Activated CD4-positive, alpha-beta T cell treated with anti-CD3 and anti-CD28 coated beads, Interleukin-10, Interleukin-2, amounts not matched to agents 100 ng/mL and 50 ng/mL, durations not matched to agents 16 hours and 8 hours (primary cell): ENCODE data around the gene PDHA1.

Experiments used
- DNase-seq: peaks from one replicate; pipeline ENCODE4 v3.0.0-alpha.2; 2020

PDHA1 gene

GRCh38 chrX:19343535-19344408 is at the start of gene PDHA1:
PDHA1 (plus strand) TSS chrX:19343927; CDS start chrX:19344038, 111 bp downstream.
- peak; percentile 95 for DNase-seq

- DNase-seq = no peak
Measured at GRCh38 chrX:19303256-19303880, 40.4 kb upstream of the PDHA1 start.

GRCh38 chrX:19326567-19326966 is 17.2 kb upstream of the PDHA1 start:
- DNase-seq = no peak

GRCh38 chrX:19331831-19332230 is 11.9 kb upstream of the PDHA1 start:
- DNase-seq = no peak

- no peak for DNase-seq
Measured at GRCh38 chrX:19332983-19333382, 10.7 kb upstream of the PDHA1 start.

- DNase-seq = peak; percentile 76
Measured at GRCh38 chrX:19334945-19335626, 8.6 kb upstream of the PDHA1 start.

- no peak for DNase-seq
Measured at GRCh38 chrX:19342331-19342906, 1.3 kb upstream of the PDHA1 start.

- DNase-seq = no peak
Measured at GRCh38 chrX:19343085-19343534, 617 bp upstream of the PDHA1 start.

- DNase-seq = no peak
Measured at GRCh38 chrX:19344661-19345060, 934 bp downstream of the PDHA1 start.

- no peak for DNase-seq
Measured at GRCh38 chrX:19347916-19348315, 4.2 kb downstream of the PDHA1 start.

GRCh38 chrX:19349264-19349663 is 5.5 kb downstream of the PDHA1 start:
- no peak for DNase-seq

GRCh38 chrX:19350941-19351384 is 7.2 kb downstream of the PDHA1 start:
- DNase-seq = peak; percentile 44

GRCh38 chrX:19354625-19355024 is 10.9 kb downstream of the PDHA1 start:
- DNase-seq = no peak

GRCh38 chrX:19358521-19358920 is 14.8 kb downstream of the PDHA1 start:
- no peak for DNase-seq

- no peak for DNase-seq
Measured at GRCh38 chrX:19360903-19361302, 17.2 kb downstream of the PDHA1 start.

- DNase-seq = no peak
Measured at GRCh38 chrX:19361701-19362100, 18.0 kb downstream of the PDHA1 start.

GRCh38 chrX:19368576-19368975 is 24.8 kb downstream of the PDHA1 start:
- no peak for DNase-seq

- no peak for DNase-seq
Measured at GRCh38 chrX:19370061-19370460, 26.3 kb downstream of the PDHA1 start.

- DNase-seq = peak; percentile 71
Measured at GRCh38 chrX:19372170-19372546, 28.4 kb downstream of the PDHA1 start.

GRCh38 chrX:19372547-19373331 is 29.0 kb downstream of the PDHA1 start:
- DNase-seq = no peak

GRCh38 chrX:19373351-19373891 is 29.7 kb downstream of the PDHA1 start:
- no peak for DNase-seq

- no peak for DNase-seq
Measured at GRCh38 chrX:19375546-19375945, 31.8 kb downstream of the PDHA1 start.
